Ramos (cell line): Measurements from ENCODE around the gene RIPOR1.
"Not testable (repeated sequence)": the region's sequence is repeated elsewhere in the genome, so short reads cannot be mapped to it uniquely, and the experiment has no call there.

ENCODE experiments used
- in situ Hi-C: fragments of 300-500 bp; cut with MboI; formaldehyde crosslinking; loops from one replicate; pipeline ENCODE4 v1.14.3; 2022; ENCODE audit warnings: low sequenced_read_pairs; ENCODE audit not compliant: unreplicated experiment

The RIPOR1 gene

DNA sequence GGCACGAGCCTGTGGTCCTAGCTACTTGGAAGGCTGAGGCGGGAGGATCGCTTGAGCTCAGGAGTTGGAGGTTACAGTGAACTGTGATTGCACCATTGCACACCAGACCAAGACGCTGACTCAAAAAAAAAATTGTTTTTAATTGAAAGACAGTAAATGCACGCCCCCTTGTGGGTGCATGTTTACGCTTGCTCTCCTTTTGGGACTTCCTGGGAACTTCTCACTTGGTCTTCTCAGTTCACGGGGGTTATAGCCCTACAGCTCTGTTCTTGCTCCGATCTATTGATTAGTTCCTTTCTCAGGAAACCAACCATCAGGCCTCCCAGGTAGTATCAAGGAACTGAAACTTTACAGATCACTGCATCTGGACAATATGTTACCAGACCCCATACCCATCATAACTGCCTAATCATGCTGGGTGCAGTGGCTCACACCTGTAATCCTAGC, 14.2 kb upstream of the RIPOR1 start:
- in situ Hi-C loops, result no loop called here

GRCh38 chr16:67516296-67517154, 12.1 kb upstream of the RIPOR1 start:
- in situ Hi-C loops, result no loop called here

DNA sequence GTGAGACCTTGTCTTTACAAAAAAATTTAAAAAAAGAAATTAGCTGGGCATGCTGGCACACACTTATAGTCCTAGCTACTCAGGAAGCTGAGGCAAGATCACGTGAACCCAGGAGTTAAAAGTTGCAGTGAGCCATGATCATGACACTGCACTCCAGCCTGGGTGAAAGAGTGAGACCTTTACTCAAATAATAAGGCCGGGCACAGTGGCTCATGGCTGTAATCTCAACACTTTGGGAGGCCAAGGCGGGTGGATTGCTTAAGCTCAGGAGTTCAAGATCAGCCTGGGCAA, 11.5 kb upstream of the RIPOR1 start:
- in situ Hi-C loops, result no loop called here

GRCh38 chr16:67517661-67518423, 10.8 kb upstream of the RIPOR1 start:
- in situ Hi-C loops, result no loop called here

DNA sequence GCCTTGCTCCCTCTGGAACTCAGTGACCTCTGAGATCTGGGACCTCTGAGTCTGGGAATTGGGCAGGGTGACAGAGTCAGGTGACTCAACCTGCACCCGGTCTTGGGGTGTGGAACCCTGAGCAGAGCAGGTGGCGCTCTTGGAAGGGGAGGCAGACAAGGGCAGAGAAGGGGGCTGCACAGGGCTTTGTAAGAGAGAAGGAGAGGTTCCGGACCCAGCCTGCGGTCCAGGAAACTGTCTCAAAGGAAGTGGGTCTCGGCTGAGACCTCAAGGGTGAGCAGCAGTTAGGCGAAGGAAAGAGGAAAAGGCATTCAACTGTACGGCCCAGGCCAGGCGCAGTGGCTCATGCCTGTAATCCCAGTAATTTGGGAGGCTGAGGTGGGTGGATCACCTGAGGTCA, 10.0 kb upstream of the RIPOR1 start:
- in situ Hi-C loops, result no loop called here

DNA sequence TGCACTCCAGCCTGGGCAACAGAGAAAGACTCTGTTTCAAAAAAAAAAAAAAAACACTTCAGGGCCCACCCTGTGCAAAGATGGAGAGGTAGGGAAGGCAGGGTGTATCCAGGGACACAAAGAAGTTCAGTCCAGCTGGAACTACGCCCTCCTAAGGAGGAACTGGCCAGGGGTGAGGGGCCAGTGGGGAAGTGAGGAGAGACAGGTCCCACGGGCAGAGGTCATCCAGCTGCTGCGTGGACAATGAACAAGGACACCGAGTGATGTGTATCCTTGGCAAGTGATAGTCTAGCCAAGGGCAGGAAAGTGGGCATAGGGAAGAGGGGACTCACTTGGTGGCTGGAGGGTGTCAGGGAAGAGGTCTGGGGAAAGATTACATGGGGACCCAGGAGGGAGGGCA, 9.4 kb upstream of the RIPOR1 start:
- in situ Hi-C loops, result no loop called here

- in situ Hi-C loops, result loop anchor here (10.0 kb wide), 1 partner anchor 404 kb away; no protein-coding TSS in a partner anchor
Observed at GRCh38 chr16:67521095-67521804, 7.4 kb upstream of the RIPOR1 start.

- in situ Hi-C loops, result loop anchor here (10.0 kb wide), 1 partner anchor 399 kb away; no protein-coding TSS in a partner anchor
Observed at GRCh38 chr16:67525176-67525860, 3.3 kb upstream of the RIPOR1 start.

DNA sequence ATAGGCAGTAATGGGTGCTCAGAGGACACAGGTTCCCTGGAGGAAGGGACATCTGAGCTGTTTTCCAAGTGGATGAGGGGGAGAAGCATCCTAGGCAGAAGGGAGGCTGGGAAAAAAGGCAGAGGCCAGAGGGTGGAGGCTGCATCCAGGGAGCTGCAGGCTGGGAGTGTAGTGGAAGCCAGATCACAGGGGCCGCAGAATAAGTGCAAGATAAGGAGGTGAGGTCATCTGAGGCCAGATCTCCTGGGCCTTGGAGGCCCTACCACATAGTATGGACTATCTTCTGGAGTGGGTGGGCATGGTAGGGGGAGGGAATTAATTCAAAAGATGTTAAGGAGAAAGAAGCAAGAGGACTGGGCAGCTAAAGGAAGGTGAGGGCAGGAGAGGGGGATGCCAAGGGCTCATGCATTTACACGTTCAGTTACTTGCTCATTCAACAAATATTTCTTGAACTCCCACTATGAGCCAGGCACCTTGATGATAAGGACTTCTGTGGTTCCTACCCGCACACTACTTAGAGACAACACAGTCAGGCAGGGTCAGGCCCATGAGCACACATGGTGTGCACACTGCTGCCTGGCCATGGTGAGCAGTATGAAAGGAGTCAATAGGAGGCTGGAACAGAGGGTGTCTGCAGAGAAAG, 2.4 kb upstream of the RIPOR1 start:
- in situ Hi-C loops, result loop anchor here (10.0 kb wide), 1 partner anchor 399 kb away; no protein-coding TSS in a partner anchor

DNA sequence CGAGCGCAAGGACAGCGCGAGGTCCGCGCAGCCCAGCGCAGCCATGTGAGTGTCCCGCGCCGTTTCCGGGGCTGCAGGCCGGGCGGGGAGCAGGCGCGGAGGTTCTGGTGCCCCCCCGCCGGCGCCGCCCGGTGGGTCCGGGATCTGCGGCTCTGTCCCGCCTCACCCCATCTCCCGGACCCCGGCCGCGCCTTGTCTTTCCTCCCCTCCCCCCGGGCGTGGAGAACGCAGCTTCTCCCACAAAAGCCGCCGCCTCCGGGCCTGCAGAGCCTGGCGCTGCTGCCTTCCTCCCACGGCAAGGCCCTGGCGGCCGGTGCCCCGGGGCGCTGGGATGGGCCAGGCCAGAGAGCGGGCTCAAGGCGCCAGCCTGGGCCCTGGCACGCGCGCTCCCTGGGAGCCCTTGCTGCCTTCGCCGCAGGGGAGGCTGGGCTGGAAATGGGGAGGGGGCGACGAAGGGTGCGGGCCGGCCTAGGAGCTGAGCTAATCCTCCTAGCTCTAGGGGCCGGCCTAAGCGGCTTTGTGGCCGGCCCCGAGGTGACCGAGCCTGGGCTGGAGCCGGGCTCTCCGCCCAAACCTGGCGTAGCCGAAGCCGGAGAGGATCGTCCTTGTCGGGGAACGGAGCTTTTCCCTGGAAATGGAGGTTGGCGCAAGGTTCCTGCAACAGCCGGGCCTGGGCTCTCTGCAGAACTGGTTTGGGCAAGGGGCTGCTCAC, 397 bp downstream of the RIPOR1 start:
- in situ Hi-C loops, result loop anchor here (10.0 kb wide), 1 partner anchor 396 kb away; no protein-coding TSS in a partner anchor

GRCh38 chr16:67529582-67530012, 968 bp downstream of the RIPOR1 start:
- in situ Hi-C loops, result loop anchor here (10.0 kb wide), 1 partner anchor 395 kb away; no protein-coding TSS in a partner anchor

DNA sequence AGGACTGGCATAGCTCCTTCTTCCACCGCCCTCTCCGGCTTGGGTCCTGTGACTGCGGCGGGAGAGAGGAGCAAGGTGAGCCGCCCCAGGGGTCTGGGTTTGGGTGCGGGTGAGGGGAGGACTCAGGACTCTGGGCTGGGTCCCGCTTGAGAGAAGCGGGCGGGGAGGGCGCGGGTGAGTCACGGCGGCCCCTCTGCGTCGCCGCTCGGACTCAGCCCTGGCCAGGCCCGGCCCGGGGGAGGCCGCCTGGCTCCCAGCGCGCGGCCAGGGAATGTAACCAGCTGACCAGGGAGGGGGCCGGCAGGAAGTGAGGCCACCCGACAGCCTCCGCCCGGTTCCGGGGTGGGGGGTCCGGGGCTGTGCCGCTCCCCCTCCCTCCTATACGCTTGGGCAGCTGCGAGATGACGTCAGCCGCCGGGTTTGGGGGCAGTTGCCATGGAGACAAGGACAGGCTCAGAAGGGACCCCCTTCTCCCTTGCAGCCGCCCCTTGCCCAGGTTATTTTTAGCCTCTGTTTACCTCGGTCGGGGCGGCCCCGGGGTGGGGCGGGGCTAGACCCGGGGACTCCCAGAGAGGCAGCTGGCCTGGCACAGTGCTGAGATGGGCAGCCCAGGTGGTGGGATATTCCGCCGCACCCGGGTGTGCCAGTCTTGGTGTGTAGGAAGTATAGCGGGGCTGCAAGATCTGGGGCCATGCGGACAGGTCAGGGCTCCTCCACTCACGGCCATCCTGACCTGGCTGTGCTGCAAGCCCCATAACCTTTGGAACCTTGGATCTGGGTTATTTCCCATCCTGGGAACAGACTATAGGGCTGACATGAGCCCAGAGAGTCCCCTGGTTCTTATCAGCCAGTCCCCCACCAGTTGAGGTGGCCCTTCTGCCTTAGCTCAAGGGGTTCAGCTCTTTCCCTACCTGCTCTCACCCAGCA, 1.6 kb downstream of the RIPOR1 start:
- in situ Hi-C loops, result no loop called here

DNA sequence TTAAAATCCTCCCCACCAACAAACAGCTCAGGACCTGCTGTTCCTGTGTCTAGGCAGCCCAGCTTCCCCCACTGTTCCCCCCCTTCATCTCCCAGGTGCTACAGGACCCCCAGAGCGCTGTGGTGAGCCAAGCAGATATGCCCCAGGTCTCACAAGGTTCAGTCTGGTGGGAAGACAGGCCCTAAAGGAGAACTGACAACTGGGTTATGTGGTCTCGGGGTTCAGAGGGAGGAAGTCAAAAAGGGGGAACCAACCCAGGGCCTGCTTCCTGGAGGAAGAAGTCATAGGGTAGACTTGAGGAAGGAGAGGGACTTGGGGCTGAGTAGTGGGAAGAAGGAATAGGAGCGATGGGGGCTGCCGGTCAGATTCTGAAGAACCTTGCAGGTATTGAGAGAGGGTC, 2.6 kb downstream of the RIPOR1 start:
- in situ Hi-C loops, result no loop called here

- in situ Hi-C loops, result no loop called here
Observed at GRCh38 chr16:67533024-67533560, 4.5 kb downstream of the RIPOR1 start.

GRCh38 chr16:67533987-67534386, 5.4 kb downstream of the RIPOR1 start:
- in situ Hi-C loops, result not testable (repeated sequence)

GRCh38 chr16:67534431-67534830, 5.8 kb downstream of the RIPOR1 start:
- in situ Hi-C loops, result no loop called here

DNA sequence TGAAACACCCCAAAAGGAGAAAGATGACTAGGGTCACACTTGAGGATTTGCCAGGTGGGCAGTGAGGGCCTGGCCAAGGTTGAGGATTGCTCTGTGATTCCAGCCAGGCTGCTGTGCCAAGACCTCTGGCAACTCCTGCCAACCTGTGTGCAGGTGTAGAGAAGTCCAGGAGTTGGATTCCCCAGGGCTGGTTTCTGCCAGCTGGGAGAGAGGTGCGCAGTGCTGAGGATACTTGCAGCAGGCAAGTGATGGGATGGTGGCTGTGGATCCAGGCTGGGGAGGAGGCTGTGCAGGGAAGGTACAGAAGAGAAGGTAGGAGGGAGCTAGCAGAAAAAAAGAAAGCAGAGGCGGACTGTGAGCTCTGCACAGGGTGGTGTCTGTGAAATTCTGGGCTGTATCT, 6.6 kb downstream of the RIPOR1 start:
- in situ Hi-C loops, result no loop called here

- in situ Hi-C loops, result no loop called here
Observed at GRCh38 chr16:67537270-67537635, 8.6 kb downstream of the RIPOR1 start.
